Measurements from ENCODE around the gene RIMKLB.

Gene RIMKLB

GRCh38 chr12:8829621-8830020 is 131.8 kb downstream of the RIMKLB start:
- Histone ChIP-seq H3K27me3 (ENCODE audit: insufficient read depth, poor library complexity, severe bottlenecking) (no peaks in the 10 kb centered on the region), H3K4me3 (replicated peaks; ENCODE audit: insufficient read depth, low read length) (no peak overlapping the region), H3K27ac (replicated peaks) (no peak overlapping the region)
- TF ChIP-seq POLR2AphosphoS5 (IDR thresholded peaks at IDR 0.05; ENCODE audit: low read depth): no peak
- TF ChIP-seq SPI1 (IDR thresholded peaks at IDR 0.05; ENCODE audit: borderline replicate concordance, low read depth): no peak
- no peak for TF ChIP-seq CTCF (IDR thresholded peaks at IDR 0.05; ENCODE audit: insufficient read depth, low read length)
- no peak for TF ChIP-seq REST (IDR thresholded peaks at IDR 0.05; ENCODE audit: insufficient replicate concordance, low read depth)
- no peak for TF ChIP-seq GABPA (IDR thresholded peaks at IDR 0.05; ENCODE audit: low read depth)
- no peak for DNase-seq (ENCODE audit: low read depth in 1 of 2, low spot score in 1 of 2)

DNA sequence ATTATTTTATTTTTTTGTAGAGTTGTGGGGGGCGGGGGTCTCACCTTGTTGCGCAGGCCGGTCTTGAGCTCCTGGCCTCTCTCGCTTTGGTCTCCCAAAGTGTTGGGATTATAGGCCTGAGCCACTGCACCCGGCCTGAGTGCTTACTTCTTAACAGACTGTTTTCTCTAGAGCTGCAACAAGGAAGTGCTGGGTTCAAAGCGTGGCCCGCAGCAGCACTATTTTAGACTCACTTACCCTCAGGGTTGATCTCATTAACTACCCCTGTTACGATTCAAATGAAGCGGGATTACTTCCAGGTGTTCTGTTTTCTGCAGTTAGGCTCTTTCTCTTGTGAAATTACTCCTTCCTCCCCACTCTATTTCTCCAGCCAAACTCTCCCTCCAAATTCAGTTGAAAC is 133.3 kb downstream of the RIMKLB start:
- H3K27me3 ChIP-seq (ENCODE audit: insufficient read depth, poor library complexity, severe bottlenecking): no peaks in the 10 kb centered on the region
- no peak for TF ChIP-seq POLR2AphosphoS5 (IDR thresholded peaks at IDR 0.05; ENCODE audit: low read depth)
- TF ChIP-seq SPI1 (IDR thresholded peaks at IDR 0.05; ENCODE audit: borderline replicate concordance, low read depth): no peak
- TF ChIP-seq CTCF (IDR thresholded peaks at IDR 0.05; ENCODE audit: insufficient read depth, low read length): no peak
- no peak for TF ChIP-seq REST (IDR thresholded peaks at IDR 0.05; ENCODE audit: insufficient replicate concordance, low read depth)
- no peak for TF ChIP-seq GABPA (IDR thresholded peaks at IDR 0.05; ENCODE audit: low read depth)
- no peak overlapping the region for H3K27ac ChIP-seq (replicated peaks)
- DNase-seq (ENCODE audit: low read depth in 1 of 2, low spot score in 1 of 2): no peak
- H3K4me3 ChIP-seq (replicated peaks; ENCODE audit: insufficient read depth, low read length): no peak overlapping the region

DNA sequence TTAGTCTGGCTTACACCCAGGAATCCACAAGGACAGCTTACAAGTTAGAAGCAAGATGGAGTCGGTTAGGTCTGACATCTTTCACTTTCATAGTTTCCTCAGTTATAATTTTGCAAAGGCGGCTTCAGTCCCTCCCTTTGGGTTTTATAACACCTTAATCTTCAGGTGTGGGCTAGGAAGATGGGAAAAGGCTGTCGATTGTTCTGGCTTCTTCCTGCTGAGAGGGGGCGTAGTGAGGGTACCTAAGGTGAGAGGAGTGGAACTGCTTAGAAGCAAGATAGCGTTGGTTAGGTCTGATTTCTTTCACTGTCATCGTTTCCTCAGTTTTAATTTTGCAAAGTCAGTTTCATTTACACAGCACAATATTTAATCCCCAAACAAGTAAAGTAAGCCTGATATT is 134.7 kb downstream of the RIMKLB start:
- DNase-seq (ENCODE audit: low read depth in 1 of 2, low spot score in 1 of 2): no peak
- Histone ChIP-seq H3K27me3 (ENCODE audit: insufficient read depth, poor library complexity, severe bottlenecking) (no peaks in the 10 kb centered on the region), H3K27ac (replicated peaks) (no peak overlapping the region), H3K4me3 (replicated peaks; ENCODE audit: insufficient read depth, low read length) (no peak overlapping the region)
- no peak for TF ChIP-seq POLR2AphosphoS5 (IDR thresholded peaks at IDR 0.05; ENCODE audit: low read depth)
- no peak for TF ChIP-seq SPI1 (IDR thresholded peaks at IDR 0.05; ENCODE audit: borderline replicate concordance, low read depth)
- TF ChIP-seq REST (IDR thresholded peaks at IDR 0.05; ENCODE audit: insufficient replicate concordance, low read depth): no peak
- TF ChIP-seq CTCF (IDR thresholded peaks at IDR 0.05; ENCODE audit: insufficient read depth, low read length): no peak
- no peak for TF ChIP-seq GABPA (IDR thresholded peaks at IDR 0.05; ENCODE audit: low read depth)

Measured in HL-60 (cell line).